Measurements from ENCODE around the gene ACTL6A.

Gene ACTL6A

GRCh38 chr3:179546814-179547241 is 15.9 kb upstream of the ACTL6A start:
- DNase-seq (ENCODE audit: low read depth): no peak
- no peak overlapping the region for H3K4me3 ChIP-seq (ENCODE audit: control insufficient read depth, low read depth, low read length)
- TF ChIP-seq, protein P1, sequence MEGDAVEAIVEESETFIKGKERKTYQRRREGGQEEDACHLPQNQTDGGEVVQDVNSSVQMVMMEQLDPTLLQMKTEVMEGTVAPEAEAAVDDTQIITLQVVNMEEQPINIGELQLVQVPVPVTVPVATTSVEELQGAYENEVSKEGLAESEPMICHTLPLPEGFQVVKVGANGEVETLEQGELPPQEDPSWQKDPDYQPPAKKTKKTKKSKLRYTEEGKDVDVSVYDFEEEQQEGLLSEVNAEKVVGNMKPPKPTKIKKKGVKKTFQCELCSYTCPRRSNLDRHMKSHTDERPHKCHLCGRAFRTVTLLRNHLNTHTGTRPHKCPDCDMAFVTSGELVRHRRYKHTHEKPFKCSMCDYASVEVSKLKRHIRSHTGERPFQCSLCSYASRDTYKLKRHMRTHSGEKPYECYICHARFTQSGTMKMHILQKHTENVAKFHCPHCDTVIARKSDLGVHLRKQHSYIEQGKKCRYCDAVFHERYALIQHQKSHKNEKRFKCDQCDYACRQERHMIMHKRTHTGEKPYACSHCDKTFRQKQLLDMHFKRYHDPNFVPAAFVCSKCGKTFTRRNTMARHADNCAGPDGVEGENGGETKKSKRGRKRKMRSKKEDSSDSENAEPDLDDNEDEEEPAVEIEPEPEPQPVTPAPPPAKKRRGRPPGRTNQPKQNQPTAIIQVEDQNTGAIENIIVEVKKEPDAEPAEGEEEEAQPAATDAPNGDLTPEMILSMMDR (IDR thresholded peaks at IDR 0.05; ENCODE audit: control insufficient read depth, insufficient read depth, low read depth, low read length, missing control alignments): no peak

DNA sequence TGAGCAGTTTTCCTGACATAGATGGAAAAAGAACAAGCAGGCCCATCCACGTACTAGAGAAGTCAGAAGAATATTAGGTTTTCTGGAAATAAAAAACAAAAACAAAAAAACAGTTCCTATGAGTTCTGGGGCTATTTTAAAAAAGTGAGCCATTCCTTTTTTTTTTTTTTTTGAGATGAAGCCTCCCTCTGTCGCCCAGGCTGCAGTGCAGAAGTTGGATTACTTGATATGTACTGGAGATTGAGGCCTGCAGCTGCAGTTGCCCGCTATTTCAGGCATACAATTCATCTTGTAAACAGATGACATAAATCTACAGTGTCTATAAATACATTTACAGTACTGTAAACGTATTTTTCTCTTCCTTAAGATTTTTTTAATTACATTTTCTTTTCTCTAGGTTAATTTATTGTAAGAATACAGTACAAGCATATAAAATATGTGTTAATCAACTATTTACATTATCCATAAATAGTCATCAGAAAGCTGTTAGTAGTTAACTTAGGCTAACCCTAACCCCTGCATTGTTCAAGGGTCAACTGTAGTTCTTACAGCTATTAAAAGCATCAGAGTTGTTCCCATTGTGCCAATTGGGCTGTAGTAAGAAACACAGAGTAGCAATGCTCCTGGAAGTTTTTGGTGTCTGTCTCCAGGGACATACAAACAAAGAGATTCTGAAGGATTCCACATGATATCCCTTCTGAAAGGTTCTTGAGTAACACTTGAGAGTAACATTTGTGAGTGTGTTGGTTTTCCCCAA is 11.2 kb upstream of the ACTL6A start:
- no peak overlapping the region for H3K4me3 ChIP-seq (ENCODE audit: control insufficient read depth, low read depth, low read length)
- TF ChIP-seq, protein P1 (IDR thresholded peaks at IDR 0.05; ENCODE audit: control insufficient read depth, insufficient read depth, low read depth, low read length, missing control alignments): no peak
- DNase-seq (ENCODE audit: low read depth): no peak

GRCh38 chr3:179558742-179559364 is 3.9 kb upstream of the ACTL6A start:
- DNase-seq (ENCODE audit: low read depth): peak; percentile 50
- TF ChIP-seq, protein P1 (IDR thresholded peaks at IDR 0.05; ENCODE audit: control insufficient read depth, insufficient read depth, low read depth, low read length, missing control alignments): peak; percentile 81
- no peak overlapping the region for H3K4me3 ChIP-seq (ENCODE audit: control insufficient read depth, low read depth, low read length)

DNA sequence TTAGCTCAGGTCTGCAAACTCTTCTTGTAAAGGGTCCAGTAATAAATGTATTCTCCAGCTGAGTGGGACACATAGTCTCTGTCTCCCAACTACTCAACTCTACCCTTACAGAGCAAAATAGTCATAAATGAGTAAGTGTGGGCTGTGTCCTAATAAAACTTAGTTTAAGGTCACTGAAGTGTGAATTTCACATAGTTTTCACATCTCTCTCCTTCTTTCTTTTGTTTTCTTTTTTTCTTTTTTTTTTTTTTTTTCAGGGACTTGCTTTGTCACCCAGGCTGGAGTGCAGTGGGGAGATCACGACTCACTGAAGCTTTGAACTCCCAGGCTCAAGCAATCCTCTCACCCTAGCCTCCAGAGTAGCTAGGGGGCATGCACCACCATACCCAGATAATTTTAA is 1.9 kb upstream of the ACTL6A start:
- DNase-seq (ENCODE audit: low read depth): no peak
- H3K4me3 ChIP-seq (ENCODE audit: control insufficient read depth, low read depth, low read length): no peak overlapping the region
- TF ChIP-seq, protein P1 (IDR thresholded peaks at IDR 0.05; ENCODE audit: control insufficient read depth, insufficient read depth, low read depth, low read length, missing control alignments): no peak

DNA sequence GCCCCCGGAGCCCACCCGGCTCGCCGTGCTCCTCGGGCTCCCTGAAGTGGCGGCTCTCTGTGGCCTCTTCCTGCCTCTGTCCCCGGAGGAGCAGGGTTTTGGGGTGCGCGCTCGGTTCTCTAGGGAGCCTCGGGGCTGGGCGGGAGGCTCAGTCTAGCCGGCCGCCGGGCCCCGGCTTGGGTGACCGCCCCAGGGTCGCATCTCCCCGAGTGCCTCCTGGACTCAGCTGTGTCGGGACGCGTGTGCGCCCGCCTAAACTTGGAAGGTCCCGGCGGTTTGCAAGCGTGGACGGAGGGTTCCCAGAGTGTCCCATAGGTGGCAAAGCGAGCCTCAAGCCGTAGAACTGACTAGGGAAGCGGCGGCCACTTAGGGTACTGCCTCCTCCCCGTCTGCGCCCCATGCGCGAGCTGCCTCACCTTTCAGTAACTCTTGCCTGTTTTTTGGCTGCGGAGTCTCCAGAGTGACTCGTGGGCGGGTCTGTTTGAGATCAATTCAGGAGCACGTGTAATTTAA is 601 bp downstream of the ACTL6A start:
- peak overlapping the region; percentile 67 for H3K4me3 ChIP-seq (ENCODE audit: control insufficient read depth, low read depth, low read length)
- TF ChIP-seq, protein P1 (IDR thresholded peaks at IDR 0.05; ENCODE audit: control insufficient read depth, insufficient read depth, low read depth, low read length, missing control alignments): peak; percentile 54
- peak; percentile 14 for DNase-seq (ENCODE audit: low read depth)

GRCh38 chr3:179565496-179565895 is 2.8 kb downstream of the ACTL6A start:
- H3K4me3 ChIP-seq (ENCODE audit: control insufficient read depth, low read depth, low read length): no peak overlapping the region
- TF ChIP-seq, protein P1 (IDR thresholded peaks at IDR 0.05; ENCODE audit: control insufficient read depth, insufficient read depth, low read depth, low read length, missing control alignments): no peak
- DNase-seq (ENCODE audit: low read depth): no peak
